Esophagus muscularis mucosa (tissue), 4 donors: ENCODE results near the gene GNPAT. TPM values are rescaled to one million over a fixed set of nuclear protein-coding genes. Genes with fewer than 3 reads are reported as not detected.
A peak's percentile ranks its signal among the peaks of the same experiment; 100 is the strongest.

Experiments used
- DNase-seq: peaks from one replicate; pipeline ENCODE4 v3.0.0-alpha.2; 2017; ENCODE audit errors: extremely low spot score
- H3K27ac ChIP-seq, 4 donors: fragments of 200-600 bp; sonication (generic); replicated peaks in 1 of 4; 1 replicate in 3 of 4; 2 replicates in 1 of 4; pipeline ENCODE4 v1.5.1; 2016 to 2019; ENCODE audit warnings: mild to moderate bottlenecking in 1 of 4
- H3K27me3 ChIP-seq, 4 donors: fragments of 200-600 bp; sonication (generic); one replicate each; pipeline versions ENCODE4 v1.5.1 to v1.6.0; 2016 to 2019
- H3K36me3 ChIP-seq, 4 donors: fragments of 200-600 bp; sonication (generic); one replicate each; pipeline ENCODE4 v1.5.1; 2016 to 2019
- H3K4me1 ChIP-seq, 4 donors: fragments of 200-600 bp; sonication (generic); one replicate each; pipeline ENCODE4 v1.5.1; 2016 to 2019
- H3K4me3 ChIP-seq, 4 donors: fragments of 200-600 bp; sonication (generic); 1 replicate in 2 of 4; 2 replicates in 2 of 4; pipeline ENCODE4 v1.5.1; 2016 to 2019; ENCODE audit warnings: mild to moderate bottlenecking in 4 of 4, moderate library complexity in 1 of 4
- H3K9me3 ChIP-seq, 4 donors: fragments of 200-600 bp; sonication (generic); 1 replicate in 3 of 4; 2 replicates in 1 of 4; pipeline ENCODE4 v1.5.1; 2016 to 2019
- EP300 ChIP-seq: sonication (generic); formaldehyde crosslinking; IDR thresholded peaks from one replicate; pipeline ENCODE4 v1.6.1; 2017; ENCODE audit warnings: antibody characterized with exemption
- POLR2A ChIP-seq: fragments of 450-650 bp; IDR thresholded peaks from one replicate; pipeline ENCODE4 v1.6.1; 2017; ENCODE audit warnings: antibody characterized with exemption, moderate library complexity, mild to moderate bottlenecking, low read depth
- POLR2AphosphoS5 ChIP-seq, 2 donors: sonication (generic); formaldehyde crosslinking; IDR thresholded peaks; one replicate each; pipeline ENCODE4 v1.6.1; 2017; ENCODE audit warnings: antibody characterized with exemption in 2 of 2
- WGBS: methylation state at CpG from one replicate; pipeline ENCODE4 v1.1.5; 2018; 5-methylcytosine and 5-hydroxymethylcytosine counted together
- intact Hi-C: fragments of 100-400 bp; cut with DNase I; formaldehyde crosslinking; loops from one replicate; pipeline ENCODE4 v1.15.1; 2023
- total RNA-seq, 4 donors: library from RNA; depleted of rRNA; stranded (reverse); fragments of >200 nt; gene quantifications; one replicate each; pipeline versions ENCODE4 v1.1.0 to v1.2.1, GENCODE V29; 2016
- TF ChIP-seq, protein P1 (sequence below), 3 experiments: fragments of 200-600 bp in 2 of 3; fragments of 450-650 bp in 1 of 3; sonication (generic) in 2 of 3; IDR thresholded peaks; one replicate each; pipeline ENCODE4 v1.5.1; 2017 to 2019; ENCODE audit warnings: antibody characterized with exemption in 3 of 3, mild to moderate bottlenecking in 2 of 3, moderate library complexity in 1 of 3

The GNPAT gene
- total RNA-seq, 4 donors from 2014 or later = 40.3 to 52.3 (median 47.2) TPM

DNA sequence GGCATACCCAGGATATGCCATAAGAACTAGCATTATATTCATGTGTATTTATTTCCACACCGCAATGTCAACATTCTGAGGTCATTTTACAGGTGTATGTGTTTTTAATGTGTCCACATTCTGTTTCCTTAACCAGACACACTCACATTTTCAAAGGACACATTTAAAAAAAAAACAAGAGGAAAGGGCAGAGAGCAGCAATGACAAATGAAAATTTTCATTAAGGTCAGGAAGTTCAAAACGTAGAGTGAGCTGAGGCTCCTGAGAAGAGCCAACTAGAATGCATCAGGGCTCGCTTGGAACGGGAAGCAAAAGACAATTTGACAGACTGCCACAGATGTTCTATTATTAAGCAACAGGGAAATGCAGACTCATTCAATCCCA lies 4.8 kb upstream of the GNPAT start:
- no peaks in the 10 kb centered on the region for H3K9me3 ChIP-seq
- intact Hi-C loops = loop anchor here (10.0 kb wide), 1 partner anchor 289 kb away; the partner anchor contains the start of gene TSNAX
- H3K27me3 ChIP-seq = no peaks in the 10 kb centered on the region
- DNase-seq = no peak
- 63% methylated on average over 4 of the region's 4 CpGs for WGBS
- peaks cover 0 to 44% (median 28%) of the 10 kb centered on the region in 4 donors for H3K36me3 ChIP-seq
- no peak overlapping the region for H3K4me3 ChIP-seq
- peaks cover 11 to 31% (median 22%) of the 10 kb centered on the region in 4 donors for H3K4me1 ChIP-seq
- TF ChIP-seq POLR2AphosphoS5 (IDR thresholded peaks at IDR 0.05) (no peak), EP300 (no peak), POLR2A (no peak)
- TF ChIP-seq, protein P1, sequence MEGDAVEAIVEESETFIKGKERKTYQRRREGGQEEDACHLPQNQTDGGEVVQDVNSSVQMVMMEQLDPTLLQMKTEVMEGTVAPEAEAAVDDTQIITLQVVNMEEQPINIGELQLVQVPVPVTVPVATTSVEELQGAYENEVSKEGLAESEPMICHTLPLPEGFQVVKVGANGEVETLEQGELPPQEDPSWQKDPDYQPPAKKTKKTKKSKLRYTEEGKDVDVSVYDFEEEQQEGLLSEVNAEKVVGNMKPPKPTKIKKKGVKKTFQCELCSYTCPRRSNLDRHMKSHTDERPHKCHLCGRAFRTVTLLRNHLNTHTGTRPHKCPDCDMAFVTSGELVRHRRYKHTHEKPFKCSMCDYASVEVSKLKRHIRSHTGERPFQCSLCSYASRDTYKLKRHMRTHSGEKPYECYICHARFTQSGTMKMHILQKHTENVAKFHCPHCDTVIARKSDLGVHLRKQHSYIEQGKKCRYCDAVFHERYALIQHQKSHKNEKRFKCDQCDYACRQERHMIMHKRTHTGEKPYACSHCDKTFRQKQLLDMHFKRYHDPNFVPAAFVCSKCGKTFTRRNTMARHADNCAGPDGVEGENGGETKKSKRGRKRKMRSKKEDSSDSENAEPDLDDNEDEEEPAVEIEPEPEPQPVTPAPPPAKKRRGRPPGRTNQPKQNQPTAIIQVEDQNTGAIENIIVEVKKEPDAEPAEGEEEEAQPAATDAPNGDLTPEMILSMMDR (IDR thresholded peaks at IDR 0.05) = no peak
- H3K27ac ChIP-seq = no peak overlapping the region

DNA sequence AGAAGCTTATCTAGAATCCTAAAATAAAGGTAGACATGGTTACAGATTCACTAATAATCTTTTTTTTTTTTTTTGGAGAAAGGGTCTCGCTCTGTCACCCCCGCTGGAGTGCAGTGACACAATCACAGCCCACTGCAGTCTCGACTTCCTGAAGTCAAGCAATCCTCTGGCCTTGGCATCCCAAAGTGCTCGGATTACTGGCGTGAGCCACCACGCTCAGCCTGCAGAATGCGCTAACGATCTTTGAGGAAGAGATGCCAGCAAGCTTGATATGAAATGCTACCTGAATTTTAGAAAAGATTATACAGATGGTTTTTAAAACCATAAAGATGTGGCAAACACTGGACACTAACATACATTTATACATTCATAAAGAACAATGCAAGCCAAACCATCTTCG lies 4.1 kb upstream of the GNPAT start:
- Histone ChIP-seq H3K36me3 (peaks cover 0 to 38% (median 28%) of the 10 kb centered on the region in 4 donors), H3K27ac (no peak overlapping the region), H3K4me1 (peaks cover 11 to 35% (median 23%) of the 10 kb centered on the region in 4 donors), H3K9me3 (no peaks in the 10 kb centered on the region), H3K27me3 (no peaks in the 10 kb centered on the region), H3K4me3 (no peak overlapping the region)
- DNase-seq = no peak
- intact Hi-C loops = loop anchor here (10.0 kb wide), 1 partner anchor 288 kb away; the partner anchor contains the start of gene TSNAX
- WGBS = 96% methylated on average over 9 of the region's 9 CpGs
- TF ChIP-seq, protein P1 (IDR thresholded peaks at IDR 0.05) = no peak
- no peak for TF ChIP-seq POLR2A
- no peak for TF ChIP-seq EP300
- TF ChIP-seq POLR2AphosphoS5 (IDR thresholded peaks at IDR 0.05) = no peak

DNA sequence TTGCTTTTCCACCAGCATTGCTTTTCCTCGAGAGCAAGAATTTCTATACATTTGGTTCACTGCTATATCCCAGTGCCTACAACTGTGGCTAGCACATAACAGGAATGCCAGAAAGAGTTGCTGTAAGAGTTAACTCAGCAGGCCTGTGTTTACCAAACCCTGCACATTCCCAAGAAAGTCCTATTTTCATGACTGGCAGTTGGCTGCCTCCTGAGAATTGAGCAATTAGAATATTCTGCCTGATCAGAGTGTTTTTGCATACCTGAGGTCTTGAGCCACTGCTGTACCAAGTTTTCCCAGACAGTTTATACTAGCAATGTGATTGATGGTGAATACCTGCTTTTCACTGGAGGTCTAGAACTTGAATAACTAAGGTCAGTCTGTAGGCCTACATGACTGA lies 2.7 kb upstream of the GNPAT start:
- 100% methylated on average over 1 of the region's 1 CpG for WGBS
- peaks cover 0 to 29% (median 25%) of the 10 kb centered on the region in 4 donors for H3K36me3 ChIP-seq
- intact Hi-C loops = loop anchor here (10.0 kb wide), 1 partner anchor 287 kb away; the partner anchor contains the start of gene TSNAX

DNA sequence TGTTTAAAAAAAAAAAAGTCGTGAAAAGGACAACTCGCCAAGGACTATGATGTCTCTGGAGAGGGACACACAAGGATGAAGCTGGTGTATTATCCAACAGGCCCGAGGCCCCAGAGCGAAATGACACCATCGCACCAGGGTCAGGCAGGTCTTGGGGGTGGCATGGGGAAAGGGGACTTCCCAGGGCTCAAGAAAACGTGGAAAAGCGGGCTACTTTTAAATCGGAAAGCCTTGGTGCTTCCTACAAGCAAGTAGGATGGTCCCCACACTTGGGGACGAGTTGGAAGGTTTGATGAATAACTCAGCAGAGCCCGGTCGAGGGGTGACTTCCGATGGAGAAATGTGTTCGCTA lies 505 bp upstream of the GNPAT start:
- WGBS = 2% methylated on average over 13 of the region's 13 CpGs
- H3K4me3 ChIP-seq = peak overlapping the region; percentile 63 to 85 (median 72)
- intact Hi-C loops = loop anchor here (5.0 kb wide), 1 partner anchor 97 kb away; the partner anchor contains the start of genes EXOC8 and SPRTN
- peak overlapping the region; percentile 79 to 86 (median 83) for H3K27ac ChIP-seq
- no peaks in the 10 kb centered on the region for H3K27me3 ChIP-seq
- peaks cover 0 to 27% (median 22%) of the 10 kb centered on the region in 4 donors for H3K36me3 ChIP-seq
- TF ChIP-seq POLR2A = no peak
- TF ChIP-seq POLR2AphosphoS5 (IDR thresholded peaks at IDR 0.05) = no peak
- TF ChIP-seq EP300 = no peak
- TF ChIP-seq, protein P1 (IDR thresholded peaks at IDR 0.05) = no peak
- DNase-seq = no peak
- peaks cover 30 to 68% (median 49%) of the 10 kb centered on the region in 4 donors for H3K4me1 ChIP-seq
- no peaks in the 10 kb centered on the region for H3K9me3 ChIP-seq

More for the DNA sequence above, 2.7 kb upstream of the GNPAT start:
- no peak overlapping the region for H3K4me3 ChIP-seq
- no peak for DNase-seq
- TF ChIP-seq POLR2AphosphoS5 (IDR thresholded peaks at IDR 0.05) = no peak
- no peak for TF ChIP-seq POLR2A
- no peaks in the 10 kb centered on the region for H3K27me3 ChIP-seq
- H3K9me3 ChIP-seq = no peaks in the 10 kb centered on the region
- peaks cover 24 to 48% (median 37%) of the 10 kb centered on the region in 4 donors for H3K4me1 ChIP-seq
- no peak overlapping the region for H3K27ac ChIP-seq

DNA sequence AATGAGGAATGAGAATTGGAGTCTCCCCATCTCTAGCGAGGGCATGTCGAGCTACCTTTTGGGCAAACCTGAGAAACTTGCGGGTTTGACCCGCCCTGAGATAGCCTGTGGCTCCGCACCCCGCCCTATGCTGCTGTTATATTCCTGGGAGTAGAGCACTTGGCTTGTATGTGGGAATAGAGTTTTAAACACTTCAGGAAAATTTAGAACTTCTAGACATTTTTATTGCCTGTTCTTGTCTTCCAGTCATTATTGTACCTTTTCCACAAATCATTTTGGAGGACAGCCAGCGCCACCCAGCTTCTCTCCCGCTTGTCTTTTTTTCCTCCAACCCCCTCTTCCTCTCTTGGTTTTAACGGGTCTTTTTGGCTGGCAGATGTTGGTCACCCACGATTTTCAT lies 738 bp downstream of the GNPAT start:
- WGBS = under 1% methylated on average over 10 of the region's 10 CpGs
- peaks cover 0 to 24% (median 22%) of the 10 kb centered on the region in 4 donors for H3K36me3 ChIP-seq
- no peaks in the 10 kb centered on the region for H3K27me3 ChIP-seq
- TF ChIP-seq, protein P1 (IDR thresholded peaks at IDR 0.05) = no peak
- TF ChIP-seq EP300 = no peak
- no peak for TF ChIP-seq POLR2A
- TF ChIP-seq POLR2AphosphoS5 (IDR thresholded peaks at IDR 0.05) = no peak
- H3K9me3 ChIP-seq = no peaks in the 10 kb centered on the region
- intact Hi-C loops = loop anchor here (5.0 kb wide), 1 partner anchor 96 kb away; the partner anchor contains the start of genes EXOC8 and SPRTN
- H3K27ac ChIP-seq = peak overlapping the region; percentile 79 to 86 (median 83)
- DNase-seq = no peak
- peaks cover 30 to 55% (median 42%) of the 10 kb centered on the region in 4 donors for H3K4me1 ChIP-seq
- H3K4me3 ChIP-seq = peak overlapping the region; percentile 63 to 85 (median 72)
